Cardiac fibroblast (primary cell): ENCODE data around the gene DMKN.

ENCODE experiments used
- DNase-seq, 2 donors: peaks; one replicate each; pipeline versions ENCODE4 v3.0.0 to v3.0.0-alpha.2; 2010; ENCODE audit warnings: low read depth in 2 of 2
- H3K4me3 ChIP-seq, 2 donors: replicated peaks in 1 of 2; 1 replicate in 1 of 2; 2 replicates in 1 of 2; pipeline ENCODE4 v1.5.1; 2011; ENCODE audit warnings: low read depth in 2 of 2, low read length in 2 of 2, mild to moderate bottlenecking in 2 of 2, moderate library complexity in 1 of 2
- TF ChIP-seq, protein P1 (sequence below): IDR thresholded peaks from one replicate; pipeline ENCODE4 v1.5.1; 2011; ENCODE audit warnings: low read depth, mild to moderate bottlenecking, low read length, inconsistent platforms

The DMKN gene, protein sequence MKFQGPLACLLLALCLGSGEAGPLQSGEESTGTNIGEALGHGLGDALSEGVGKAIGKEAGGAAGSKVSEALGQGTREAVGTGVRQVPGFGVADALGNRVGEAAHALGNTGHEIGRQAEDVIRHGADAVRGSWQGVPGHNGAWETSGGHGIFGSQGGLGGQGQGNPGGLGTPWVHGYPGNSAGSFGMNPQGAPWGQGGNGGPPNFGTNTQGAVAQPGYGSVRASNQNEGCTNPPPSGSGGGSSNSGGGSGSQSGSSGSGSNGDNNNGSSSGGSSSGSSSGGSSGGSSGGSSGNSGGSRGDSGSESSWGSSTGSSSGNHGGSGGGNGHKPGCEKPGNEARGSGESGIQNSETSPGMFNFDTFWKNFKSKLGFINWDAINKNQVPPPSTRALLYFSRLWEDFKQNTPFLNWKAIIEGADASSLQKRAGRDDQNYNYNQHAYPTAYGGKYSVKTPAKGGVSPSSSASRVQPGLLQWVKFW

DNA sequence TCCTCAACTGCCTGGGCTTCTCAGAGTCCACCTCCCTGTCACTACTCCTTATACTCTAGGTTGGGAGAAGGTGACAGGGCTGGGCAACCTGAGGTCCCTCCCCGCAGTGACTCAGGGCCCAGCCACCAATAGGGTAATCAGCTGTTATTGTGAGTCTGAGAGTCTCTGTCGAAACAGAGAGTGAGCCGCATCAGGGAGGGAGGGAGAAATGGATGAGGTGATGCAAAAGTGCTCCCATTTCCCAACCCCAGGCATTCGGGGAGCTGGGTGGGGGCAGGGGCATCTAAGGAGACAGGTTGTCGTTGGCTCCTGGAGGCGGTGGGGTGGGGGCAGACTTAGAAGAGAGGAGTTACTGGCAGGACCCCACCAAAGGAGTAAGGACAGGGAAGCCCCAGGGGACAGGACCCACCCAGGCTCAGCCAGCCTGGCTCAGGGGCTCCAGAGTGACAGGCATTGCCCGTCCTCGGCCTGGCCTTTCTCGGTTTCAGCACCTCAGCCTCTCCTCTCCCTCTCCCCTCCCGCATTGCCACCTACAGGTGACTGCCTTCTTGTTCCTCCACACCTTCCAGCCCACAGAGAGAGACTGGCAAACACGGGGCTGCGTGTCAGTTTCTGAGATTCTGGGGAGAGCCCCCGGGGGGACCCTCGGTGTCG is at the start of gene DMKN:
Gene DMKN, minus strand, starts transcription at position 22 of the 654 bp plus-strand sequence. CDS start 174 bp downstream, outside the sequence.
- TF ChIP-seq, protein P1, sequence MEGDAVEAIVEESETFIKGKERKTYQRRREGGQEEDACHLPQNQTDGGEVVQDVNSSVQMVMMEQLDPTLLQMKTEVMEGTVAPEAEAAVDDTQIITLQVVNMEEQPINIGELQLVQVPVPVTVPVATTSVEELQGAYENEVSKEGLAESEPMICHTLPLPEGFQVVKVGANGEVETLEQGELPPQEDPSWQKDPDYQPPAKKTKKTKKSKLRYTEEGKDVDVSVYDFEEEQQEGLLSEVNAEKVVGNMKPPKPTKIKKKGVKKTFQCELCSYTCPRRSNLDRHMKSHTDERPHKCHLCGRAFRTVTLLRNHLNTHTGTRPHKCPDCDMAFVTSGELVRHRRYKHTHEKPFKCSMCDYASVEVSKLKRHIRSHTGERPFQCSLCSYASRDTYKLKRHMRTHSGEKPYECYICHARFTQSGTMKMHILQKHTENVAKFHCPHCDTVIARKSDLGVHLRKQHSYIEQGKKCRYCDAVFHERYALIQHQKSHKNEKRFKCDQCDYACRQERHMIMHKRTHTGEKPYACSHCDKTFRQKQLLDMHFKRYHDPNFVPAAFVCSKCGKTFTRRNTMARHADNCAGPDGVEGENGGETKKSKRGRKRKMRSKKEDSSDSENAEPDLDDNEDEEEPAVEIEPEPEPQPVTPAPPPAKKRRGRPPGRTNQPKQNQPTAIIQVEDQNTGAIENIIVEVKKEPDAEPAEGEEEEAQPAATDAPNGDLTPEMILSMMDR = no peak
- no peak within 1 kb of the TSS for H3K4me3 ChIP-seq
- DNase-seq = peak; percentile 71 to 79

DNA sequence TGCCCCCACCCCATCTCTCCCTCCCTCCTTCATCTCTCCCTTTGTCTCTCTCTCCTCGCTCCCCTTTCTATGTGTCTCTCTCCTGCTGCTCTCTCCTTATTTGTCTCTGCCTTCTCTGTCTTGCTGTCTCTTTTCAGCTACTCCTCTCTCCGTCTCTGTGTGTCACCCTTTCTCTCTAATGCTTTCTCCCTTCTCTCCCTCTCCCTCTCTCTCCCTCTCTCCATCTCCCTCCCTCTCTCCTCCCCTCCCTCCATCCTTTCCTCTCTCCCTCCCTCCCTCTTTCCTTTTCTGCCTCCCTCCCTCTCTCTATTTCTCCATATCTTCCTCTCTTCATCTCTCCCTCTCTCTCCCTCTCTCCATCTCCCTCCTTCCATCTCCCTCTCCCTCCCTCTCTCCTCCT is 49.3 kb upstream of the DMKN start:
- TF ChIP-seq, protein P1 = no peak
- no peak overlapping the region for H3K4me3 ChIP-seq
- no peak for DNase-seq

DNA sequence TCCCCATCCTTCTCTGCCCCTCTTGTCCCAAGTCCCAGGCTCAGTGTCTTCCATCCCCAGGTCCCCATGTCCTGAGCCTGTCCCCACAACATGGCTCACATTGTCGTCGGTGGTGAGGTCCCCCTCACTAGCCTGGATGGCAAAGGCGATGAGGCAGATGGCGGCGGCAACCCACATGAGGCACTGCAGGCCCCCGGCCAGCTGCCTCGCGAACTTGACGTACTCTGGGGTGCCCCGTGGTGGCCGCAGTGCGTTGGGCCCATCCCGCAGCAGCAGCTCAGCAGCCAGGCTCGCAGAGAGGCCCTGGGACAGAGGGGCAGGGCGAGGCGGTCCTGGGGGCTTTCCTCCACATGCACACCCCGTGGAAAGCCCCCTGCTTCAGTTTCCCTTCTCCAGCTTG is 48.9 kb upstream of the DMKN start:
- TF ChIP-seq, protein P1 = no peak
- DNase-seq = no peak

DNA sequence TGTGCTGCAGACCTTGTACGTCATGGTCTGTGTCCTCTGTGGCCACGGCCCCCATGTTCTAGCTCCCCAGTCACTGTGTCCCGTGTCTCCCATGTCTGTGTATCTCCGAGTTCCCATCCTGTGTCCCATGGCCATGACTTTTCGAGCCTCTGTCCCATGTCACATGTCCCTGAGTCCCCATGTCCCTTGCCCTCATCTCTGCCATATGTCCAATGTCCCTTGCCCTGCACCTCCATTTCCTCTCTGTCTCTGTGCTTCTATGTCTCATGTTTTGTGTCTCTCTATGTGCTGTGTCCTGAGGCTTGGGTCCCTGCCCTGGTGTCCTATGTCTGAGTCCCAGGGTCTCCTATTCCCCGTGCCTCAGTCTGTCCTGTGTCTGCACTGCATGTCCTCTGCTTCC is 48.0 kb upstream of the DMKN start:
- TF ChIP-seq, protein P1 = no peak
- H3K4me3 ChIP-seq = no peak overlapping the region
- DNase-seq = no peak

More for the DNA sequence above, 48.9 kb upstream of the DMKN start:
- H3K4me3 ChIP-seq = no peak overlapping the region

DNA sequence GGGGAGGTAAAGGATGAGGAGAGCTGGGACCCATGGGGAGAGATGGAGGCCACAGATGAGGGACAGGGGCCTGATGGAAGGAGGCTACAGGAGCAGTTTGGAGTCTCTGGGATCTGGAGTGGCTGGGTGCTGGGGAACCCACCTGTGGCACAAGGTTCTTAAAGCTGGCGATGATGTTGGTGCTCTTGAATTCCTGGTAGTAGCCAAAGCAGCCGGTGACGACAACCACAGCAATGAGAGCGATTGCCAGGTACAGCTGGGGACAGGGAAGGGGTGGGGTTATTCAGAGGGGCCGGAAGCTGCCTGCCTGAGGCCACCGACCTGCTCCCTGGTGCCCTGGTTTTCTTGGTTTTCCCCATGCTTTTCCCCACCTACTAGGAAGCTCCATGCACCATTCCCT is 47.2 kb upstream of the DMKN start:
- TF ChIP-seq, protein P1 = no peak
- no peak for DNase-seq
- H3K4me3 ChIP-seq = no peak overlapping the region

DNA sequence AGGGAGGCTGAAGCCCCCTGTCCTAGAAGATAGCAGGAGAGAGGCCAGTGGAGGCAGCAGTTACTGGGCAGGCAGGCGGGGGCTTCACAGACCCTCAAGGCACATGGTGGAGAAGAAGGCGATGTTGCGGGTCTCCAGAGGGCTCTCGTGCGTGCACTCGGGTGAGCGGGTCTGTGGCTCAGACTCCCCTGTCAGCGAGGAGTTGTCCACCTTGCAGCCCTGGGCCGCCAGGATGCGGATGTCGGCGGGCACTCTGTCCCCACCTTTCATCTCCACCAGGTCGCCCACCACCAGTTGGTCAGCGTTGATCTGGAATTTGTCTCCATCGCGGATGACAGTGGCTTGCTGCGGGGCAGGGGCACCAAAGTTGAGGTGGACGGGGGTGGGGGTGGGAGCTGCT is 46.8 kb upstream of the DMKN start:
- TF ChIP-seq, protein P1 = no peak
- H3K4me3 ChIP-seq = no peak overlapping the region
- DNase-seq = no peak
